ENCODE measurements around the gene CKB.

CKB gene

DNA sequence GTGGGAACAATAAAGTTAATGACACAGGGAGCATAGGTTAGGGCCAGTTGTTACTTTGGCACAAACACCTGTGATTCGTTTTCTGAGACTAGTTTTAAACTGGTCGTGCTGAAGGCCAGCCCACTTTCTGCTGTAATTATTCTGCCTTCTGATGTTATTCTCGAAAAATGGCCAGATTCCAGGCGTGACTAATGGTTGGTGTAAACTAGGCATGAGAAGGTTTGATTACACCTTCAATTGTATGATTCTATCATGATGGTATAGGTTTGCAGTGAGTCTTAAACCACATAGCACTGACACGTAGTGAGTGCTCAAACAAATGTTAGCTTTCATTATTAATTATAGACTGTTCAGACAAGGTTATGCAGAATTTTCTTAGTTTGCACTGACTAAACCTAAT is 39.0 kb downstream of the CKB start:
- no peak for DNase-seq

DNA sequence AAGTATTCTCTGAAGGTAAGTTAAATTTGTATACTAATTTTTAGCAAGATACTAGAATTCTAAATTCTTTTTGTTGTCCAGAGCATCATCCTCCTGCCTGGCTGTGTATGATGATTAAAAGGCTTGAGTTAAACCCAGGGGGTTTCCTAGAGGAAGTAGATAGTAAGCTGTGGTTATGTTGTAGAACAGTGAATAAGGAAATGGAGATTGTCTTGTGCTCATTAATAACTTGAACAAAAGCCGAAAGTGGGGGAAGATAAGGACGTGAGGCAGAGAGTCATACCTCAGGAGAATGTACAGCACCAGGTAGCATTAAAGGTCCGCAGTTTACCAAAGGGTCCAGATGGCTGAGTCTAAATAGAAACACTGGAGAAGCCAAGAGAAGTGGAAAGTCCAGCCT is 42.0 kb downstream of the CKB start:
- DNase-seq = no peak

DNA sequence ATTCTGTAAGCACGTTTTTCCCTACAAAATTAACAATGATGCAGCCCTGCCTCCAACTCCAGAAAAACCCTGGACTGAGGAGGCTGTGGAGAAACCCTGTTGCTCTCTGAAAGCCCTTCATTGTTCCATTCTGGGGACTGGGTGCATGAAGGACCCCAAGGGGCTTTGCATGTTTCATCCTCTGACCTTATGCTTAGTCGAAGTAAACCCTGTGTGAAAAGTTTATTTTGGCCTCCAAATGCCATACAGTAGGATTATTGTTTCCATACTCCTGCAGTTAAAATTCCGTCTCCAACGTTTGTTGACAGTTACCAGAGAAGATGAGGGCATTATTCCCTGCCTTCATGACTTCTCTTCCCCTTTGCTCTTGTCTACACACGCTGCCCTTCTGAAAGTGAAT is 46.0 kb downstream of the CKB start:
- DNase-seq = no peak

DNA sequence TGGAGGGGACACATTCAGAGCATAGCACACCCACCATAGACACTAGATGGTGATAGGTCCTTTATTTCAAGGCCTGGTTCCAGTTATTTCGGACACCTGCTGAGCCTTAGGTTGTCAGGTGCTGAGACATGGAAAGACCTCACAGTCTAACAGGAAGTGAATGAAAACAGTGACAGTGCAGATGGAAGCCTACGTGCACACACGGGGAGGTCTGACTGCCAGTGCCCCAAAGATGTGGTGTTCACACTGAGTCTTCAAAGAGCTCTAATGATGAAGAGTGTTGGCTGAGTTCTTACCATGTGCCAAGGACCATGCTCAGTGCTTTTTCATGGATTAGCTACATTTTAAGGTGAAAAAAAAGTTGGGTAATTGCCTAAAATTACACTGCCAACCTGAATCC is 46.6 kb downstream of the CKB start:
- no peak for DNase-seq

DNA sequence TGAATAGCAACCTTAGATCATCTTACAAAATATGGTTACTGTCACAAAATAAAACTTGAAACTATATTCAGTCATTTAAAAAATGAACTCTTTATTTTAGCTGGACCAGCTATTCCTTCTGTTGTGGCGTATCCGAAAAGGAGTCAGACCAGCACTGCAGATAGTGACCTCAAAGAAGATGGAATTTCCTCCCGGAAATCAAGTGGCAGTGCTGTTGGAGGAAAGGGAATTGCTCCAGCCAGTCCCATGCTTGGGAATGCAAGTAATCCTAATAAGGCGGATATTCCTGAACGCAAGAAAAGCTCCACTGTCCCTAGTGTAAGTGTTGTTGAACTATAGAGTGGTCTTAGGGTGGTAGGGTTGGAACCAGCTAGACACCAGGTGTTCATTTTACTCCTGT is 47.7 kb downstream of the CKB start:
- no peak for DNase-seq

DNA sequence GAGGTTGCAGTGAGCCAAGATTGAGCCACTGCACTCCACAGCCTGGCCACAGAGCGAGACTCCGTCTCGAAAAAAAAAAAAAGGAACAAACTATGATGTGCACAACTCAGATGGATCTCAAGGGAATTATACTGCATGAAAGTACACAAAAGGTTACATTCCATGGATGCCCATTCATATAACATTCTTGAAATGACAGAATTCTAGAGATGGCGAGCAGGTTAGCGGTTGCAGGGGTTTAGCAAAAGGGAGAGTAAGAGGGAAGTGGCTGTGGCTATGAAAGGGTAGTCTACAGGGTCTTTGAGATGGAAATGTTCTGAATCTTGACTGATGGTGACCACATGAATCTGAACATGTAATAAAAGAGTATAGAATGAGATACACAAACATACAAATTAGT is 49.7 kb downstream of the CKB start:
- no peak for DNase-seq

Data from eye (tissue), 1 donor.